GM12891 (cell line): ENCODE results near the gene CASP9.
"Not testable (repeated sequence)": the region's sequence is repeated elsewhere in the genome, so short reads cannot be mapped to it uniquely, and the experiment has no call there.

Experiments used
- POLR2A ChIP-seq: IDR thresholded peaks from 2 replicates; pipeline ENCODE4 v1.6.1; 2011; ENCODE audit warnings: low read depth, low read length, control low read depth
- POLR2AphosphoS5 ChIP-seq: IDR thresholded peaks from 2 replicates; pipeline ENCODE4 v1.6.1; 2011; ENCODE audit warnings: low read depth, low read length, control low read depth
- TAF1 ChIP-seq: IDR thresholded peaks from 2 replicates; pipeline ENCODE4 v1.6.1; 2011; ENCODE audit warnings: low read depth, low read length, control low read depth

DNA sequence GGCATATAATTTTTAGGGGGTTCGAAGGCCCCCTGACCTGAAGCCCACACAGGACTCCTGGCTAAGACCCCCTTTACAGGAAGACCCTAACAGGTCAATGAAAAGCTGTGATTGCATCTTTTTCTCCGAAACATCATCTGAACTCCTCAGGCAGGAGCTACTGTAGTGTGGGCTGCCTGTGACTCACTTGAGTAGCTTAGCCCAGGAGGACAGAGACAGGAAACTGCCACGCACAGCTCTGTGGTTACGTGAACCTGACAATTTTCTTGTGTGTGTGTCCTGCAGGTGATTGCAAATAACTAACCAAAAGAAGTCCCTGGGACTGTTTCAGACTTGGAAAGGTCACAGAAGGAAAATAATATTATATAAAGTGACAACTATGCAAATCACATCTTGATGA is 33.0 kb downstream of the CASP9 start:
- TF ChIP-seq TAF1, POLR2A, POLR2AphosphoS5: not testable (repeated sequence)
